ENCODE results near the gene MEIOC. TPM values are rescaled to one million over a fixed set of nuclear protein-coding genes. Genes with fewer than 3 reads are reported as not detected.
"Not testable (repeated sequence)": the region's sequence is repeated elsewhere in the genome, so short reads cannot be mapped to it uniquely, and the experiment has no call there.

Gene MEIOC
- total RNA-seq, 1 donor from 2014 or later: not detected

DNA sequence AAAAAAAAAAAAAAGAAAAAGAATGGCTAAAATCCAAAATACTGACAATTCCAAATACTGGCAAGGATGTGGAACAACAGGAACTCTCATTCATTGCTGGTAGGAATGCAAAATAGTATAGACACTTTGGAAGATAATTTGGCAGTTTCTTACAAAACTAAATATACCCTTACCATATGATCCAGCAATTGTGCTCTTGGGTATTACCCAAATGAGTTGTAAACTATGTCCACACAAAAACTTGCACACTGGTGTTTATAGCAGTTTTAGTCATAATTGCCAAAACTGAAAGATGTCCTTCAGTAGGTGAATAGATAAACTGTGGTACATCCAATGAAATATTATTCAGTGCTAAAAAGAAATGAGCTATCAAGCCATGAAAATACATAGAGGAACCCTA is 8.5 kb upstream of the MEIOC start:
- no peak for DNase-seq (ENCODE audit: low read depth in 2 of 2)

DNA sequence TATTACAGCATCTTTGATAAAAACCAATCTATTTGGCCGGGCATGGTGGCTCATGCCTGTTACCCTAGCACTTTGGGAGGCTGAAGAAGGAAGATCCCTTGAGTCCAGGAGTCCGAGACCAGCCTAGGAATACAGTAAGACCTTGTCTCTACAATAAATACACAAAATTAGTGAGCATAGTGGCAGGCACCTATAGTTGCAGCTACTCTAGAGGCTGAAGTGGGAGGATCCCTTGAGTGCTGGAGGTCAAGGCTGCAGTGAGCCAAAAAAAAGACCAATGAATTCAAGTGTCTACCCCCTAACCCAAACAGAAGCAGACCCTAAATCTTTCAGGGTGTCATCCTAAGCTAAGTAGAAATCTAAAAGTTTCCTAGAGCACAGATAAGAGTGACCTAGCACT is 7.3 kb upstream of the MEIOC start:
- no peak for DNase-seq (ENCODE audit: low read depth in 2 of 2)

DNA sequence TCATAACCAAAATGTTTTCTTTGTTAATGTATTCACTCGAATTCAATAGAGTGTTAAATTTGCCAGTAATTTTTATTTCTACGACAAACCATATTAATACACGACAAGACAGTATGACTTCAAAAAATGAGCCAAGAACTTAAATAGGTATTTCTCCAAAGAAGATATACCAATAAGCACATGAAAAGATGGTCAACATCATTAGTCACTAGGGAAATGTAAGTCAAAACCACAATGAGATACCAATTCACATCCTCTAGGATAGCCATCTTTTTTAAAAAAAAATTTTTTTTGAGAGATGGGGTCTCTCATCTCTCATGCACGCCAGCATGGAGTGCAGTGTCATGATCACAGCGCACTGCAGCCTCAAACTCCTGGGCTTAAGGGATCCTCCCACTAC is 5.0 kb upstream of the MEIOC start:
- no peak for DNase-seq (ENCODE audit: low read depth in 2 of 2)

DNA sequence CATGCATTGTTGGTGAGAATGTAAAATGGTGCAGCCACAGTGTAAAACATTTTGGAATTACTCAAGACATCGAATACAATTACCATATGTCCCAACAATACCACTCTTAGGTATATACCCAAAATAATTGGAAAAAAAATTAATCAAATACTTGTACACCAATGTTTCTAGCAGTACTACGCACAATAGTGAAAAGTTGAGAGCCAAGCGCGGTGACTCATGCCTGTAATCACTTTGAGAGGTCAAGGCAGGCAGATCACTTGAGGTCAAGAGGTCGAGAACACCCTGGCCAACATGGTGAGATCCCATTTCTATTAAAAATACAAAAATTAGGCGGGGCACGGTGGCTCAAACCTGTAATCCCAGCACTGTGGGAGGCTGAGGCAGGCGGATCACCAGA is 3.5 kb upstream of the MEIOC start:
- DNase-seq (ENCODE audit: low read depth in 2 of 2): no peak

DNA sequence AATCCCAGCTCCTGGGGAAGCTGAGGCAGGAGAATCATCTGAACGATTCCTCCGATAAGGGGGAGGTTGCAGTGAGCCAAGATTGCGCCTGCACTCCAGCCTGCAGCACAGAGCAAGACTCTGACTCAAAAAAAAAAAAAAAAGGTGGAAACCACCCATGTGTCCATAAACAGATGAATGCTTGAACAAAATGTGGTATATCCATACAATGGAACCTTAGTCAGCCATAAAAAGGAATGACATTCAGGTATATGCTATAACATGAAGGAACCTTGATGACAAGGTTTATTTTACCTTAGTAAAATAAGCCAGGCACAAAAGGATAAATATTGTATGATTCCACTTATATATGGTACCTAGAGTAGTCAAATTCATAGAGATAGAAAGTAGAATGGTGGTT is 2.9 kb upstream of the MEIOC start:
- no peak for DNase-seq (ENCODE audit: low read depth in 2 of 2)

DNA sequence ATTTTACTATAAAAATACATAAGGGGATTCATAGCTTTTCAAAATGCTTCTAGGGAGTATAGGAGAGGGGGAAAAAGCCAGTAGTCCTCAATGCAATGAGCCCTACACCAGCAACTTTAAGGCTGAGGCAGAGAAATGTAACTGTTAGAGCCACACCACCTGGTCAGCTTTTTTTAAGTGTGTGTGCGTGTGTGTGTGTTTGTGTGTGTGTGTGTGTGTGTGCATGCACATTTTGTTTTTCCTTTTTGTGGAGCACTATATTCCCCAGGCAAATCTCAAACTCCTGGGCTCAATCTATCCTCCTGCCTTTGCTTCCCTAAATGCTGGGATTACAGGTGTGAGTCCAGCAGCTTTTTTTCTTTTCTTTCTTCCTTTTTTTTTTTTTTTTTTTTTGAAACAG is 2.3 kb upstream of the MEIOC start:
- DNase-seq (ENCODE audit: low read depth in 2 of 2): no peak

DNA sequence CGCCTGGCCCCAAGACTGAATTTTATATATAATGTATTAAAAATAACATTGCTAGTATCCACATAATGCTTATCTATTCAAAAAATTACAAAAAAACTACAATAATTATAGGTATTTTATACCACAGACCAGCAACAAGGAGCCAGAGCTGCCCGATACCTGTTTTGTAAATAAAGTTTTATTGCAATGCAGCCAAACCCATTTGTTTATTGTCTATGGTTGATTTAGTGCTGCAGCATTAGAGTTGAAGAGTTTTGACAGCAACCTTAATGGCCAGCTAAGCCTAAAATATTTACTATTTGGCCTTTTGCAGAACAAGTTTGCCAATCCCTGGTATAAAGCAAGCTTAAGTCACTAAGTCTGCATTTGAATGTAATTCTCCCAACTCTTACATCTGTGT is 5.6 kb downstream of the MEIOC start:
- DNase-seq (ENCODE audit: low read depth in 2 of 2): no peak

DNA sequence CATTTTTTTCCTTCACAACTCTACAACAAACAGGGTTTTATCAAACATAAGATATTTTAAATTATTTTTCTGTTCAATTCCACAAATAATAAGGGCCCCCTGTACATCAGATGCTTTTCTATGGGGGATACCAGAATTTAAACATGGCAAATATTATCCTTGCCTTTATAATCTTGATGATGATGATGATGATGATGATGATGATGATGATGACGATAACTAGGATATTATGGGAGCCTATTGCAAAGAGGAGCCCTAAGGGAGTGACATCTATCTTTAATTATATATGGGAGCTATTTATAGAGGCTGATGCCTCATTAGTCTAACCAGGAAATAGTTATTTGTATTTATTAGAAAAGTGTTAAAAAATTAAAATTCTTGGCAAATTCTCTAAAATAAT is 6.8 kb downstream of the MEIOC start:
- no peak for DNase-seq (ENCODE audit: low read depth in 2 of 2)

DNA sequence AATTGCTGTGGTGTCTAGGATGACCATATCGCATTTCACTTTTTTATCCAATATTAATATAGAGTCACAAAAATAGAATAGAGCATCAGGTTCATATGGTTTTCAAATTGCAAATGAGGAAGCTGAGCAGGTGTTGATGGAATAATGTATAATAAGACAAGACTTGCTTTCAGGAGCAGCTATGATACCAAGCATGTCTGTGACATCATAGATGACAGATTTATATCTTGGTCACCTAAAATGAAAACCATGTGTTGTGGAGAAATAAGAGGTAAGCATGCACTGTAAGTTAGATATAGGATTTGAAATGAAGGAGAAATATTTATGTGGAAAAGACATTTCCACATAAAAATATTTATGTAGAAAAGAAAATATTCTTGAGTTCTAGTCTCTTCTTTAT is 8.6 kb downstream of the MEIOC start:
- DNase-seq (ENCODE audit: low read depth in 2 of 2): no peak

DNA sequence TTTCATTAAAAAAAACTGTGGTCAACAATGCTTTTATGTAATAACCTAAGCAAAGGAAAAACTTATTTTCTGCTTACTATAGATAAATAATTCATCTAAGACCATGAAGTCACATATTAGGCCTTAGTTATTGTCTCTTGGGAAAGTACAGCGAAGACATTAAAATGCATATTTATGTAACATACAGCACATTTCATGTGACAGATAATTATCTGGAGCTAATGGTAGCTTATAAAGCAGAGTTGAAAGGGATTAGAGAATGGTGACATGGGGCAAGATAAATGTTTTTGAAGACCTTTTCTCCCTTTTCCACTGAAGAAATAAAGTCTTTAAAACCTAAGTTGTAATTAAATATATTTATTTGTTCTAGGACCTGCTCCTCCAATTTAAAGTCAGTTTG is 9.7 kb downstream of the MEIOC start:
- DNase-seq (ENCODE audit: low read depth in 2 of 2): no peak

DNA sequence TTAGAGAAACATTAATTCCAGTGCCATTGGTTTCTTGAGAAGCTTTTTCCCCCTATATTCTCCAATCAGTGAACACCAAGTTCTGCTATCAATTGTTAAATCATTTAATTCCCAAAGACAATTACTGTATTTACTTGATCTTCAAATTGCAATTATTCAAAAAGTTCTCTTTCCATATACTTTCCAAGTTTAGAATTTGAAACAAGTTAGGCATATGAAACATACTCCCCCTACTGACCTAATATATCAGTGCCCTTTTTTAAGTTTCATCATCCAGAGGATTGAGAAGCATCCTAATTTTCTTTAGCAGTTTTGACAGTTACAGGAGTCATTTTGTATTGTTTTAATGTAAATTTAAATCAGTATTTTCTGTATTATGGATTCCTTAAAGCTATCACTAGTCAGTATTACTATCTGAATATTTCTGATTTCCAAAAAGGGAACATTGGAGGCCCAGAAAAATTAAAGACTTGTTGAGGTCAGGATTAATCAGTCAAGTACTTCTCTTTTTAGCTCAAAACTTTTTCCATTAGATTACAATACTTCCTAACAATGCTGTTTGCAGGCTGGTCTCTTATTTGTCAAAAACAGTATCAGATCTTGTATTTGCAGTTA is 16.3 kb downstream of the MEIOC start:
- peak; percentile 6 to 28 for DNase-seq (ENCODE audit: low read depth in 2 of 2)

DNA sequence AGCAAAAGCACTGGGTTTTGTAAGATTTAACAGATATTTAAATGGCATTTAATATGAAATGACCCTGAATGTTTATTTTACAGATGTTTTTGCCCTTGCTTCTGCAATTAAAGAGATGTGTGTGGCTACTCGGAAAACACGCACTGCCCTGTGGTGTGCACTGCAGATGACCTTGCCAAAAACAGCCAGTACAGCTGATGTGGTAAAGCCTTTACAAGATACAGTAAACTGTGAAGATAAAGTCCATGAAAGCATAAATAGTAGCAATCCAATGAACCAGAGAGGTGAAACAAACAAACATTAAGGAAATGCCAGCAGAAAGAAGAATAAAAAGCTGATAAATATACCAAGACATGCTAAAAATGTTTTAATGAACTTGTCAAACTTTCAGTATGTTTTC is 17.6 kb downstream of the MEIOC start:
- DNase-seq (ENCODE audit: low read depth in 2 of 2): no peak

DNA sequence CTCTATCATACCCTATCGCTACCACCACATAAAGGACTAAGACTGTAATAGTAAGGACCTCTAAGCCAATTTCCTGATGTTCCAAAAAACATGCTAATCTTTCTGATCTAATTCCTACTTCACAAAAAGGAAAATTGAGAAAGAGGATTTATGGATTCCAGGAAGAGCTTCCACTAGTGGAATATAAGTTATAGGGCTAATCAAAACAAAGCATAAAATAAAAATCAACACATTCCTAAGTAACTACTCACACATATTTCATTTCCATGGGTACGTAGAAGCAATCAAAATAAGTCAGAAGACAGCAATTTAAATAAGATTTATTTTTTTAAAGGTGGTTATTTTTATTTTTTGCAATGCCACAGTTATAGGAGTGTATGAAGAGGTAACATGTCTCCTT is 20.9 kb downstream of the MEIOC start:
- DNase-seq (ENCODE audit: low read depth in 2 of 2): peak; percentile 10 to 47

DNA sequence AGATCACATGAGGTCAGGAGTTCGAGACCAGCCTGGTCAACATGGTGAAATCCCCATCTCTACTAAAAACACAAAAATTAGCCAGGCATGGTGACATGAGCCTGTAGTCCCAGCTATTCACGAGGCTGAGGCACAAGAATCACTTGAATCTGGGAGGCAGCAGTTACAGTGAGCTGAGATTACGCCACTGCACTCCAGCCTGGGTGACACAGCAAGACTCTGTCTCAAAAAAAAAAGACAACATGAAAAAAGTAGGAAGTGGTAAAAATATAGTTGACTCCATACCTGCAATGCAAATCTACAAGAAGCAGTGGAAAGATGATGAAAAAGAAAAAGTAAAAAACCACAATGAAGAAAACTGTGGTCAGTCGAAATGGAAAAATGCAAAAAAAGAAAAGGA is 27.0 kb downstream of the MEIOC start:
- not testable (repeated sequence) for DNase-seq (ENCODE audit: low read depth in 2 of 2)

DNA sequence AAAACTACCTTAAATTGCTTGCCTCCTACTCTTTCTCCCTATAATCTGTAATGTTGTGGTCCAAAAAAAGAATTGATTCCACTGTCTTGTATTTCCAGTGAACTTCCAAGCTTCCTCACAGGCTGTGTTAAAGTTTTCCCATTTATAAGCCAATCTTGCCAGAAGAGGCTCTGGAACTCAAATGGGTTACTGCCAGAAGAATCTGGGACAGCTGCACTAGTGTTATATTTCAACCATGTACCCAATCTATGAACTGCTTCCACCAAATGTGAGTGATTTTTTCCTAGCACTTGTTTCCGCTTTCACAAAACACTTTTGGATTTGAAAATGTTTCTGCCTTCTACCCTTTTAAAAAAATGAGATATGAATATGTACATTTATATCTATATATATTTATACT is 31.5 kb downstream of the MEIOC start:
- no peak for DNase-seq (ENCODE audit: low read depth in 2 of 2)

DNA sequence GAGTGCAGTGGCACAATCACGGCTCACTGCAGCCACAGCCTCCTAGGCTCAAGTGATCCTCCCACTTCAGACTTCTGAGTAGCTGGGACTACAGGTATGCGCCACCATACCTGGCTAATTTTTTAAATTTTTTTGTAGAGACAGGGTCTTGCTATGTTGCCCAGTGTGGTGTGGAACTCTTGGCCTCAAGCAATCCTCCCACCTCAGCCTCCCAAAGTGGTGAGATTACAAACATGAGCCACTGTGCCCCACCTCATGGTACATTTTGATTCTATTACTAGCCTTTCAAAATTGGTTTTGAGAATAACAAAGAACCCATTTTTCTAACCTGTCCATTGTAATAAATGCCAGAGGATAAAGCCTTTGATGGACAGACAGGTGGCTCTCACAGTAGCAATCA is 31.9 kb downstream of the MEIOC start:
- no peak for DNase-seq (ENCODE audit: low read depth in 2 of 2)

DNA sequence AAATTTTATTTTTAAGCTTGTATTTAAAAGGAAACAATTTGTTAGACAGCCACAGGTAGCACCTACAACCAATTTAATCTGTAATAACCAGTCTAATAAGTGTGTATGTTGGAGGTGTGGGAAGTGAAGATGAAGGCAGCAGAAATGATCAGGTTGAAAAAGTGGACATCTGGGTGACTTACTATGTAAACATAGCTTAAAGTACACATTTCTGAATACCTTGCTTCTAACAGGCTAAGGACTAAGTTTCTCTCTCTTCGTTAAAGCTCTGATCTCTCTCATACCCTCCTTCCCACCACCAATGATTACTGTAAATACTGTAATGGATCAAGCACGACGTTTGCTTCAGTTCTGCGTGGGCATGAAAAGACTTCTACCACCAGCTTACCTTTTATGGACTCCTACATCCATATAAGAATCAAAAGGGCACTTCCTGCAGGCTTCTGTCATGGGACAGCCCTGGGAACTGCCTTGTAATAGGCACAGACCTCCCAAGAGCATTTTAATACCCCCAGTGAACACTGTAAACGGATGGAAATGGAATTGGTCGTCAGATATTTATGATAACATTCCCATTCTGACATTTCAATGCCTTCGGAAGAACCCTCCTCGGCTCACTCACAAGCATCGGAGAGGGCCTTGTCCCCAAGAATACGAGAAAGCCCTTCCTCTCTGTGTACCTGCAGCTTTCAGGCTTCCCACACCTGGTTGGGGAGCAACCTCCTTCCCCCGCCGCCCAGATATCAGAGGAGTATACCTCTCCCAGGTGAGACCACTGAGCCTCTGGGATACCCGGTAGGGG is 32.6 kb downstream of the MEIOC start:
- peak in 1 of 2 donors; percentile 2 for DNase-seq (ENCODE audit: low read depth in 2 of 2)

DNA sequence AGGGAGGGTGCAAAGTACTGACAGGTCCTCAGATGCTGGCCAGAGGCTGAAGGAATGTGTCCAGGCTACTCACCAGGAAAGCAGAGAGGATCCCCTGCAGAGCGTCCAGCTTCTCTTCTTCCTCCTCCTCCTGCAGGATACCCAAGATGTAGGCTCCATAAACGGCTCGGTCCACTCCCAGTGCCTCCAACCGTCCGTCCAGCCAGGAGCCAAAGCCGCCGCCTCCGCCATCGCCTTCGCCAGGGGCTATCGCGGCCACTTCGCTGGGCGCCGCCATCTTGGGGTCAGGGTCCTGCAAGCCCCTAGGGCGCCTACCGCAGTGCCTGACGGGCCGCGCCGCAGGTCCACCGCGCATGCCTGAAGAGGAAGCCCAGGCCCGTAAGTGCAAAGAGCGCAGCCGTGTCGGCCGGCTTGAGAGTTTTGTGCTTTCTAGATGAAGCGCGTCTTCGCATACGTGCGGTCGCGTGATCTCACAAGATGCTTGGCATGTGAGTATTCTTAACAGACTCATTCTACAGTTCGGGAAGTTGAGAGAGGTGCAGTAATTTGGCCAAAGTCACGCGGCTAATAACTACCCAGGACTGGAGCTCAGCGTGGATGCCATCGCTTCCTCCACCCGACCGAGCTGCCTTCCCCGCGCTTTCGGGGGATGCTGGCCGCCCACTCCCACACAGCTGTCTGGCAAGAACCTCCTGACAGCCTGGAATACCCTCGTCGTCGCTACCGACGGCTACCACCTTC is 33.4 kb downstream of the MEIOC start, which contains the start of gene CCDC43:
CCDC43 (minus strand) TSS at position 300 of the 741 bp plus-strand sequence; CDS start at position 277, 23 bp downstream.
- peak; percentile 69 to 91 for DNase-seq (ENCODE audit: low read depth in 2 of 2)

DNA sequence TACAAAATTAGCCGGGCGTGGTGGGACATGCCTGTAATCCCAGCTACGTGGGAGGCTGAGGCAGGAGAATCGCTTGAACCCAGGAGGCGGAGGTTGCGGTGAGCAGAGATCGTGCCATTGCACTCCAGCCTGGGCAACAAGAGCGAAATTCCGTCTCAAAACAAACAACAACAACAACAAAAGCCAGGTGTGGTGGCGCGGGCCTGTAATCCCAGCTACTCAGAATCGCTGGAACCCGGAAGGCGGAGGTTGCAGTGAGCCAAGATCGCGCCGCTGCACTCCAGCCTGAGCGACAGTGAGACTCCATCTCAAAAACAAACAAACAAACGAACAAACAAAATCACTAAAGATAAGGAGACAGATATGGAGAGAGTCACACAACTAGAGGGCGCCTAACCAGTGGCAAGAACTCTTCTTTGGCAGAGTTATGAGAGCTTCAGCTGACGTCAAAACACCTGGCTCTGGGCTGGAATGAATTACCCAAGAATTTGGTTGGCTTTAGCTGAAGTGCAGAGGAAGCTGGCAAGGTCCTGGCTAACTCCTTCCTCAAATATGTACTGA is 34.6 kb downstream of the MEIOC start:
- peak in 1 of 2 donors; percentile 5 for DNase-seq (ENCODE audit: low read depth in 2 of 2)

DNA sequence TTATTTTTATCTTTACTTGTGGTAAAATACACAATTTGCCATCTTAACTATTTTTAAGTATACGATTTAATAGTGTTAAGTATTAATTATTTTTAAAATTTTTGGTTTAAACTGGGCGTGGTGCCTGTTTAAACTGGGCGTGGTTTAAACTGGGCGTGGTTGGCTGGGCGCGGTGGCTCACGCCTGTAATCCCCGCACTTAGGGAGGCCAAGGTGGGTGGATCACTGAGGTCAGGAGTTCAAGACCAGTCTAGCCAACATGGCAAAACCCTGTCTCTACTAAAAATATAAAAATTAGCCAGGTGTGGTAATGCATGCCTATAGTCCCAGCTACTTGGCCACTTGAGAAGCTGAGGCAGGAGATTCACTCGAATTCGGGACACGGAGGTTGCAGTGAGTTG is 37.3 kb downstream of the MEIOC start:
- DNase-seq (ENCODE audit: low read depth in 2 of 2): no peak

DNA sequence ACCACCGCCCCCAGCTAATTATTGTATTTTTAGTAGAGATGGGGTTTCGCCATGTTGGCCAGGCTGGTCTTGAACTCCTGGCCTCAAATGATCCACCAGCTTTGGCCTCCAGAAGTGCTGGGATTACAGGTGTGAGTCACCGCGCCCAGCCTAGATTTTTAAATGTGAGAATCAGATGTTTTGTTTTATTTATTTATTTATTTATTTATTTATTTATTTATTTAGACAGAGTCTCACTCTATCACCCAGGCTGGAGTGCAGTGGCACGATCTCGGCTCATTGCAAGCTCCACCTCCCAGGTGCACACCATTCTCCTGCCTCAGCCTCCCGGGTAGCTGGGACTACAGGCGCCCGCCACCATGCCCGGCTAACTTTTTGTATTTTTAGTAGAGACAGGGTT is 44.0 kb downstream of the MEIOC start:
- DNase-seq (ENCODE audit: low read depth in 2 of 2): not testable (repeated sequence)

DNA sequence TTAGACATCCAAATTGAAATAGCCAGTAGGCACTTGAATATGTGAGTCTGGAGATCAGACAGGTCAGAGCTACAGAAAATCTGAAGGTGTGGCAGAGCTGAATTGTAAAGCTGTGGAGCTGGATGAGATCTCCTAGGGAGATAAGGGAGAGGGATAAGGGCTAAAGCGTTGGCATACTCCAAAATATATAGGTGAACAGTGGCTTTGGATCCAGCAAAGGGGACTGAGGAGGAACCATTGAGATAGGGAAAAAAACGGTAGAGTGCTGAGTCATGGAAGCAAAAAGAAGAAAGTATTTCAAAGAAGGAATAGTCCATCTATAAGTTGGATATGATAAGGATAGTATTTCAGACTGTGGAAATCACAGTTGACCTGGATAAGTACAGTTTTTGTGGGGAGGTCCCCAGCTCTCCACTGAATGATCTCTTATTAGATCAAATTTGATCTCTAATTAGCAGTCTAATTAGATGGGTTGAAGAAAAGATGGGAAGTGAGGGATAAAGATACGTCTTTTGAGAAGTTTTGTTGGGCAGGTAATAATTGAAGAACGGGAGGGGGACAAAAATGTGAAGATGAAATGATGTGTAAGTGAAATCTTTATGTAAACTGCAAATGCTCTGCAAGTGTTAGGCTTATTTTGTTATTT is 51.6 kb downstream of the MEIOC start:
- no peak for DNase-seq (ENCODE audit: low read depth in 2 of 2)
